Measurements from ENCODE around the gene PICK1. TPM values are rescaled to one million over a fixed set of nuclear protein-coding genes. Genes with fewer than 3 reads are reported as not detected.
A peak's percentile ranks its signal among the peaks of the same experiment; 100 is the strongest.

The PICK1 gene
- total RNA-seq, 1 donor from 2014 or later: 10.7 TPM

GRCh38 chr22:38029901-38030300 lies 27.3 kb upstream of the PICK1 start:
- Histone ChIP-seq H3K27ac (no peak overlapping the region), H3K27me3 (no peaks in the 10 kb centered on the region), H3K4me3 (no peak overlapping the region), H3K4me1 (peaks cover 46% of the 10 kb centered on the region), H3K9me3 (ENCODE audit: low read depth) (no peaks in the 10 kb centered on the region), H3K36me3 (no peaks in the 10 kb centered on the region), H3F3A (ENCODE audit: low read depth) (peaks cover 22% of the 10 kb centered on the region), H3K79me2 (ENCODE audit: low read depth) (no peaks in the 10 kb centered on the region), H4K20me1 (ENCODE audit: low read depth) (no peaks in the 10 kb centered on the region), H3K4me2 (peak overlapping the region; percentile 45), H2AFZ (replicated peaks) (no peak overlapping the region), H3K9ac (no peak overlapping the region)
- Mint-ChIP-seq H3K36me3 (no peaks in the 10 kb centered on the region), H3K4me3 (no peak overlapping the region), H3K4me1 (peaks cover 62% of the 10 kb centered on the region), H3K27me3 (ENCODE audit: insufficient read depth, low read depth) (peaks cover 7% of the 10 kb centered on the region), H3K27ac (no peak overlapping the region), H3K9me3 (no peaks in the 10 kb centered on the region)
- no peak for DNase-seq (ENCODE audit: low spot score)
- TF ChIP-seq EZH2 (IDR thresholded peaks at IDR 0.05) (no peak), EZH2phosphoT487 (IDR thresholded peaks at IDR 0.05) (no peak), CTCF (IDR thresholded peaks at IDR 0.05) (no peak)

GRCh38 chr22:38030311-38031133 lies 26.7 kb upstream of the PICK1 start:
- no peak overlapping the region for H2AFZ ChIP-seq (replicated peaks)
- peaks cover 8% of the 10 kb centered on the region for H3K27me3 Mint-ChIP-seq (ENCODE audit: insufficient read depth, low read depth)
- TF ChIP-seq CTCF (IDR thresholded peaks at IDR 0.05) (peak; percentile 25), EZH2 (IDR thresholded peaks at IDR 0.05) (no peak), EZH2phosphoT487 (IDR thresholded peaks at IDR 0.05) (no peak)
- H3K4me3 Mint-ChIP-seq: no peak overlapping the region
- H3K4me3 ChIP-seq: no peak overlapping the region
- no peaks in the 10 kb centered on the region for H3K36me3 ChIP-seq
- H4K20me1 ChIP-seq (ENCODE audit: low read depth): no peaks in the 10 kb centered on the region
- H3K4me1 Mint-ChIP-seq: peaks cover 62% of the 10 kb centered on the region
- H3F3A ChIP-seq (ENCODE audit: low read depth): peaks cover 26% of the 10 kb centered on the region
- H3K9ac ChIP-seq: no peak overlapping the region
- no peaks in the 10 kb centered on the region for H3K27me3 ChIP-seq
- peak; percentile 54 for DNase-seq (ENCODE audit: low spot score)
- no peaks in the 10 kb centered on the region for H3K9me3 ChIP-seq (ENCODE audit: low read depth)
- H3K4me2 ChIP-seq: peak overlapping the region; percentile 45
- H3K4me1 ChIP-seq: peaks cover 52% of the 10 kb centered on the region
- no peaks in the 10 kb centered on the region for H3K36me3 Mint-ChIP-seq
- H3K27ac ChIP-seq: no peak overlapping the region
- no peaks in the 10 kb centered on the region for H3K9me3 Mint-ChIP-seq
- H3K79me2 ChIP-seq (ENCODE audit: low read depth): no peaks in the 10 kb centered on the region
- H3K27ac Mint-ChIP-seq: peak overlapping the region; percentile 79

- Histone ChIP-seq H3K4me1 (peaks cover 50% of the 10 kb centered on the region), H3K27me3 (no peaks in the 10 kb centered on the region), H3K79me2 (ENCODE audit: low read depth) (no peaks in the 10 kb centered on the region), H3K9me3 (ENCODE audit: low read depth) (no peaks in the 10 kb centered on the region), H2AFZ (replicated peaks) (no peak overlapping the region), H3K4me2 (no peak overlapping the region), H3K36me3 (no peaks in the 10 kb centered on the region), H4K20me1 (ENCODE audit: low read depth) (no peaks in the 10 kb centered on the region), H3K27ac (no peak overlapping the region), H3F3A (ENCODE audit: low read depth) (peaks cover 26% of the 10 kb centered on the region), H3K4me3 (no peak overlapping the region), H3K9ac (no peak overlapping the region)
- no peak overlapping the region for H3K4me3 Mint-ChIP-seq
- H3K27me3 Mint-ChIP-seq (ENCODE audit: insufficient read depth, low read depth): peaks cover 7% of the 10 kb centered on the region
- H3K4me1 Mint-ChIP-seq: peaks cover 62% of the 10 kb centered on the region
- no peak for TF ChIP-seq EZH2phosphoT487 (IDR thresholded peaks at IDR 0.05)
- no peaks in the 10 kb centered on the region for H3K9me3 Mint-ChIP-seq
- peak overlapping the region; percentile 79 for H3K27ac Mint-ChIP-seq
- no peaks in the 10 kb centered on the region for H3K36me3 Mint-ChIP-seq
- DNase-seq (ENCODE audit: low spot score): no peak
These were observed 25.7 kb upstream of the PICK1 start for GRCh38 chr22:38031491-38031890.

All from neural progenitor cell (in vitro differentiated cells).